BLaER1 (cell line): ENCODE measurements around the gene METTL1.

ENCODE experiments used
- H3K27ac ChIP-seq: shearing (Covaris generic); formaldehyde crosslinking; 2 replicates; pipeline ENCODE4 v1.8.1; 2022
- H3K27me3 ChIP-seq: shearing (Covaris generic); formaldehyde crosslinking; 2 replicates; pipeline ENCODE4 v1.8.1; 2022
- H3K36me3 ChIP-seq: shearing (Covaris generic); formaldehyde crosslinking; 2 replicates; pipeline ENCODE4 v1.8.1; 2022
- H3K4me1 ChIP-seq: shearing (Covaris generic); formaldehyde crosslinking; 2 replicates; pipeline ENCODE4 v1.8.1; 2022
- H3K4me2 ChIP-seq: shearing (Covaris generic); formaldehyde crosslinking; 2 replicates; pipeline ENCODE4 v1.8.1; 2022
- H3K4me3 ChIP-seq: shearing (Covaris generic); formaldehyde crosslinking; 2 replicates; pipeline ENCODE4 v1.8.1; 2022
- H3K9ac ChIP-seq: shearing (Covaris generic); formaldehyde crosslinking; 2 replicates; pipeline ENCODE4 v1.8.1; 2022
- H3K9me3 ChIP-seq: shearing (Covaris generic); formaldehyde crosslinking; 2 replicates; pipeline ENCODE4 v1.8.1; 2022
- H4K20me1 ChIP-seq: shearing (Covaris generic); formaldehyde crosslinking; 2 replicates; pipeline ENCODE4 v1.8.1; 2022
- Cebpa-rat ChIP-seq: shearing (Covaris generic); IDR thresholded peaks from 2 replicates; pipeline ENCODE4 v1.8.1; 2022

The METTL1 gene

GRCh38 chr12:57733928-57734327 lies 38.0 kb downstream of the METTL1 start:
- TF ChIP-seq Cebpa-rat, result no peak

DNA sequence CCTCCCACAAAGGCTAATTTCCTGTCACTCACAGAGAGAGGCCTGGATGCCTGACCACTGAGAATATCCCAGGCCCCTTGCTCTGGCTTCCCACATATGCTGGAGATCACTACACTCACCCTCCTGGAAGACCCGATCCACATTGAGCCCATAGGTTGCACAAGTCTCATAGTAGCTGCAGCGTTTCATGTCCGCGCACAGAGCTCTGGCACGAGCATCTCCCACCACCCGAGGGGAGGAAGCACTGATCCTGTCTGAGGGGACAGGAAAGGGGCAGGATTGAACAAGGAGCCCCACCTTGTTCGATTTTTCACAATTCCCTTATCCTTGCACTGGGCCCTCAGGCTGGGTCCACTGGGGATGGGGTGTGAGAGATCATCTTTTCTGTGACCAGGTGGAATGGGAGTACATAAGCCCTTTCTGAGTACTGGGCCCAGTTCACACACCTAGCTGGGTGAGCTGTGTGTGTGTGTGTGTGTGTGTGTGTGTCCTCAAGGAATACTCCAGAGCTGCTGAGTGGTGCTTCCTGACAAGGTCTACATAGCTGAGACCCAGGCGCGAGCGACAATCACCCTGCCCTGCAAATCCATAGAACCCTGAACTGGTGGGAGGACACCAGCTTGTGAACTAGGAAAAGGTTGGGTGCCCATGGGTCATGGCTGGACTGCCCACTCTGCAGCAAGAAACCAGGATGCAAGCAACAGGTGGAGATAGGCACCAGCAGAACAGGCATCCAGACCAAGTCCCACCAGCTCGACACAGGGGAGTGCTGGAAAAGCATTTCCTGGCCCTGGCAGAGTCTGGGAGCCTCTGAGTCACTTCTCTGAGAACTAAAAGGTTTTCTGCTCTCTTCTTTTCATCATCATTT lies 38.9 kb downstream of the METTL1 start:
- Histone ChIP-seq H3K4me1 (no peaks in the 10 kb centered on the region), H3K36me3 (peaks cover 90% of the 10 kb centered on the region), H3K9ac (no peak overlapping the region), H3K4me2 (no peak overlapping the region), H3K27me3 (no peaks in the 10 kb centered on the region), H4K20me1 (peaks cover 33% of the 10 kb centered on the region), H3K27ac (no peak overlapping the region), H3K4me3 (no peak overlapping the region), H3K9me3 (no peaks in the 10 kb centered on the region)
- no peak for TF ChIP-seq Cebpa-rat

More at GRCh38 chr12:57733928-57734327, 38.0 kb downstream of the METTL1 start:
- H3K4me2 ChIP-seq, result no peak overlapping the region
- H3K36me3 ChIP-seq, result peaks cover 83% of the 10 kb centered on the region
- H3K27ac ChIP-seq, result no peak overlapping the region
- H3K4me3 ChIP-seq, result no peak overlapping the region
- H3K4me1 ChIP-seq, result no peaks in the 10 kb centered on the region
- peaks cover 33% of the 10 kb centered on the region for H4K20me1 ChIP-seq
- H3K9me3 ChIP-seq, result no peaks in the 10 kb centered on the region
- H3K9ac ChIP-seq, result no peak overlapping the region
- no peaks in the 10 kb centered on the region for H3K27me3 ChIP-seq

GRCh38 chr12:57732270-57732669 lies 39.6 kb downstream of the METTL1 start:
- H3K27ac ChIP-seq, result no peak overlapping the region
- H3K4me1 ChIP-seq, result no peaks in the 10 kb centered on the region
- no peak overlapping the region for H3K4me3 ChIP-seq
- H3K9me3 ChIP-seq, result peaks cover 4% of the 10 kb centered on the region
- H3K4me2 ChIP-seq, result no peak overlapping the region
- H3K36me3 ChIP-seq, result peaks cover 90% of the 10 kb centered on the region
- H3K27me3 ChIP-seq, result no peaks in the 10 kb centered on the region
- TF ChIP-seq Cebpa-rat, result no peak
- peaks cover 26% of the 10 kb centered on the region for H4K20me1 ChIP-seq
- H3K9ac ChIP-seq, result no peak overlapping the region

- no peak for TF ChIP-seq Cebpa-rat
- H3K27me3 ChIP-seq, result no peaks in the 10 kb centered on the region
- no peak overlapping the region for H3K4me3 ChIP-seq
These were observed 40.4 kb downstream of the METTL1 start for GRCh38 chr12:57731411-57732080.

DNA sequence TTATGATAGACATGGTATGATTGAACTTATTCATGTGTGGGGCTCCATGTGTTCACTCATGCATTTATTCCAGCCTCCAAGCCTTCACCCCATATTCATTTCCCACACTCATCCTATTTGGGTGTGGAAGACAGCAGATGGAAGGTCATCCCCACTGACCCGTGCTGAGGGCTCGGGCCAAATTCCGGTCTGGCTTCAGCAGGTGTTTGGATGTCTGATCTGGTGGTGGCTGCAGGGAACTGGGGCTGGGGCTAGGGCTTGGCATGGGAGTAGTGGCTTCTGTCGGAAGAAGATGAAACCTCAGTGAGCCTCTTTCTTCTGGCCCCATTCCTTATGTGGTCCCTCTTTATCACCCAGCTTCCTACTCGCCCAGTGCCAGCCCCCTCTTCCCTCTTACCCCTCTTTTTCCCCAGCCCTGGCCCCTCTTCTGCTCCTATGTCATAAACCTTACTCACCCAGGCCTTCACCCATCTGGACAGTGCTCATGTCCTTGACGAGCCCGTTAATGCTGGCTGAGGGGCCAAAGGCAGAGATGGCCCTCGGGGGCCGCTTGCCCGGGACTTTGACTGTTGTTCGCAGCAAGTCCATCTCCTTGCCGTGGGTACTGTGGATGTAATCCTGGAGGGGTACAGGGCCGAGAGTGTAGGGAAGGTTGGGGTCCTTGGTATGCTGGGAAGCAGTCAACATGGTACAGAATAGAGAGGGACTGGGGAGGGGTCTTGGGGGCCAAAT lies 41.4 kb downstream of the METTL1 start:
- Histone ChIP-seq H3K4me3 (no peak overlapping the region), H3K4me1 (no peaks in the 10 kb centered on the region), H3K9me3 (peaks cover 18% of the 10 kb centered on the region), H3K27me3 (no peaks in the 10 kb centered on the region), H3K4me2 (no peak overlapping the region), H3K27ac (no peak overlapping the region), H3K9ac (no peak overlapping the region), H4K20me1 (peaks cover 8% of the 10 kb centered on the region), H3K36me3 (peaks cover 92% of the 10 kb centered on the region)
- TF ChIP-seq Cebpa-rat, result no peak

More at GRCh38 chr12:57731411-57732080, 40.4 kb downstream of the METTL1 start:
- Histone ChIP-seq H3K9ac (no peak overlapping the region), H3K27ac (no peak overlapping the region), H3K36me3 (peaks cover 90% of the 10 kb centered on the region), H3K4me2 (no peak overlapping the region), H3K9me3 (peaks cover 11% of the 10 kb centered on the region), H3K4me1 (no peaks in the 10 kb centered on the region), H4K20me1 (peaks cover 19% of the 10 kb centered on the region)

DNA sequence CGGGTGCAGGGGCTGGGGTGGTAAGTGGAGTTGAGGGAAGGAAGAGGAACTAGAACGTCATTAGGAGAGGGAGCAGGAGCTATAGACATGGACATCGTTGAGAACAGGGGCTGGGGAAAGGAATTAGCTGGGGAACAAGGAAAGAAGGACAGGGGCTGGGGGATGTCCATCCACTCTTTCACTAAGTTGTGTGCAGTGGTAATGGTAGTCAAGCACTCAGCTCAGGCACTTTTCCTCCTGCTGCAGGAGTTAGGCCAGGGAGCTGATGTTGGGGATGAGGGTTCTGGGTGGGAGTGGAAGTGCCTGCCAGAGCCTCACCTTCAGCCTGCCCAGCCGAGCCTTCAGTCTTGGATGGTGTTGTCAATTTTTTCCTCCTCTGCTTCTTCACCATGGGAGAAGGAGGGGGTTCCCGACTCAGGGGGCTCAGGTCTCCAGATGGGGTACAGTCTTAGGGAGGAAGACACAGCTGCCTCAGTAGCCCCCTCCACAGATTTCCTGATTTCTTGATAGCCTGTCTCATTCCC lies 42.5 kb downstream of the METTL1 start:
- Histone ChIP-seq H3K9me3 (peaks cover 18% of the 10 kb centered on the region), H3K4me3 (no peak overlapping the region), H3K4me2 (no peak overlapping the region), H3K27ac (no peak overlapping the region), H4K20me1 (peaks cover 5% of the 10 kb centered on the region; the same call in 1 of the 2 replicates), H3K36me3 (peaks cover 83% of the 10 kb centered on the region), H3K9ac (no peak overlapping the region), H3K4me1 (0 out of 2 replicates have a peak, but pooled peaks cover 6% of the 10 kb centered on the region), H3K27me3 (no peaks in the 10 kb centered on the region)
- TF ChIP-seq Cebpa-rat, result no peak

DNA sequence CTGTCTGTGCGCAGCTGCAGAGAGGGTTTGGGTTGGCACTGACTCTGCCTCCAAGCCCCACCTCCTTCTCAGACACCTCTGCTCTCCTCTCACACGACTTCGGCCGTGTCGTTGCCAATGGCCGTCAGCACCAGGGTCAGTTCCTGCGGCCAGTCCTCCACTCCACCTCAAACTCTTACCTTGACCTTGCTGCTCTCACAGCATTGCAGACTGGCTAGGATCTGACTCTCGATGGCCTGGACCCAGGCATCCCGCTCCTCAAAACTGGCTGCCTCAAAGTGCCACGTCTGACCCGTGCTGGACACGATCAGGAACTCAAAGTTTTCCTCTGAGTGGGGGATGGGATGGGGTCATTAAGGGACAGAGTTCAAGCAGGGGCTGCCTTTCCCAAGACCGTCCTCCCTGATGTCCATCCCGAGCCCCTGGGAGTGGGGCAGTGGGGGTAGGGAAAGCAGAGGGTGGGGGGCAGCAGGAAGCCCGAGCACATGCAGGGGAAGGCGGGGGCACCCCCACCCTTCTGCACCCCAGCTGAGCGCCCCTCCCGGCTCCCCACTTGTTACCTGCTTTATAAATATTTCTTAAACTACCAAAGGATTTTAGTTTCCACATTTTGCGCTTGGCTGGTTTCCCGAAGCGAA lies 44.0 kb downstream of the METTL1 start:
- H4K20me1 ChIP-seq, result peaks cover under 1% of the 10 kb centered on the region; the same call in 1 of the 2 replicates
- no peak overlapping the region for H3K9ac ChIP-seq
- H3K4me1 ChIP-seq, result 0 out of 2 replicates have a peak, but pooled peaks cover 6% of the 10 kb centered on the region
- H3K4me3 ChIP-seq, result no peak overlapping the region
- no peak overlapping the region for H3K27ac ChIP-seq
- H3K4me2 ChIP-seq, result no peak overlapping the region
- H3K27me3 ChIP-seq, result no peaks in the 10 kb centered on the region
- peaks cover 75% of the 10 kb centered on the region for H3K36me3 ChIP-seq
- H3K9me3 ChIP-seq, result peaks cover 18% of the 10 kb centered on the region
- TF ChIP-seq Cebpa-rat, result no peak

GRCh38 chr12:57726884-57727757 lies 44.8 kb downstream of the METTL1 start:
- Histone ChIP-seq H3K9ac (no peak overlapping the region), H3K27ac (no peak overlapping the region), H3K9me3 (peaks cover 18% of the 10 kb centered on the region), H3K4me3 (no peak overlapping the region), H3K4me2 (no peak overlapping the region), H3K36me3 (peaks cover 73% of the 10 kb centered on the region), H3K27me3 (no peaks in the 10 kb centered on the region), H3K4me1 (0 out of 2 replicates have a peak, but pooled peaks cover 6% of the 10 kb centered on the region), H4K20me1 (peaks cover 3% of the 10 kb centered on the region; the same call in 1 of the 2 replicates)
- TF ChIP-seq Cebpa-rat, result no peak
